HL-60 (cell line): Measurements from ENCODE around the gene SLC35E3.

Source experiments
- GABPA ChIP-seq: IDR thresholded peaks from 2 replicates; pipeline ENCODE4 v1.6.1; 2012; ENCODE audit warnings: low read depth
- POLR2AphosphoS5 ChIP-seq: IDR thresholded peaks from 2 replicates; pipeline ENCODE4 v1.6.1; 2012; ENCODE audit warnings: low read depth
- SPI1 ChIP-seq: IDR thresholded peaks from 2 replicates; pipeline ENCODE4 v1.6.1; 2012; ENCODE audit warnings: low read depth, mild to moderate bottlenecking, borderline replicate concordance
- TF ChIP-seq, protein P1 (sequence below): IDR thresholded peaks from one replicate; pipeline ENCODE4 v1.5.1; 2011; ENCODE audit warnings: low read length, control low read depth, inconsistent platforms; ENCODE audit not compliant: insufficient read depth
- TF ChIP-seq, protein P2 (sequence below): IDR thresholded peaks from 2 replicates; pipeline ENCODE4 v1.6.1; 2012; ENCODE audit warnings: low read depth; ENCODE audit not compliant: insufficient replicate concordance

DNA sequence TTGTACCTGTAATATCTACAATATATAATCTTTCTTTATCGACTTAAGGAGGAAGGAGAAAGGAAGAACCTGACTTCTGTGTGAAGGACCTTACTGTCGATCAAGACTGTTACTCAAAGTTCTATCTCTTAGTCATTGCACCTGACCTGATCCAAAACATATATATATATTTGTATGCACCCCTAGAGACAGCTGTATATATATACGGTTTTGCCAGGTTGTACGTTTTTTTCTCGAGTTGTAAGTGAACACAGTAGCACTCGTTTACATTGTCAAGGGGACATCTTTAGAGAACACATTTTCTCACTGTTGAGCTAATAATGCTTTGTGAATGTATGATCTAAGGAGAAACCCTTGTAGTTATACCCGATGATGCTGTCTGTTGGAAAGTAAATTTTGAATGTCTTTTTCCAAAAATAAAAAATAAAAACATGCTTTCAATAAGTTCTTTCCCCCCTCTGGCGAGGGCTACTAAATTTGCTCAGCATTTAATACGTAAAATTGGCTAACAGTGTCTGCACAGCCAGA, 536 bp upstream of the SLC35E3 start:
- no peak for TF ChIP-seq GABPA
- TF ChIP-seq, protein P1, sequence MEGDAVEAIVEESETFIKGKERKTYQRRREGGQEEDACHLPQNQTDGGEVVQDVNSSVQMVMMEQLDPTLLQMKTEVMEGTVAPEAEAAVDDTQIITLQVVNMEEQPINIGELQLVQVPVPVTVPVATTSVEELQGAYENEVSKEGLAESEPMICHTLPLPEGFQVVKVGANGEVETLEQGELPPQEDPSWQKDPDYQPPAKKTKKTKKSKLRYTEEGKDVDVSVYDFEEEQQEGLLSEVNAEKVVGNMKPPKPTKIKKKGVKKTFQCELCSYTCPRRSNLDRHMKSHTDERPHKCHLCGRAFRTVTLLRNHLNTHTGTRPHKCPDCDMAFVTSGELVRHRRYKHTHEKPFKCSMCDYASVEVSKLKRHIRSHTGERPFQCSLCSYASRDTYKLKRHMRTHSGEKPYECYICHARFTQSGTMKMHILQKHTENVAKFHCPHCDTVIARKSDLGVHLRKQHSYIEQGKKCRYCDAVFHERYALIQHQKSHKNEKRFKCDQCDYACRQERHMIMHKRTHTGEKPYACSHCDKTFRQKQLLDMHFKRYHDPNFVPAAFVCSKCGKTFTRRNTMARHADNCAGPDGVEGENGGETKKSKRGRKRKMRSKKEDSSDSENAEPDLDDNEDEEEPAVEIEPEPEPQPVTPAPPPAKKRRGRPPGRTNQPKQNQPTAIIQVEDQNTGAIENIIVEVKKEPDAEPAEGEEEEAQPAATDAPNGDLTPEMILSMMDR, result no peak
- no peak for TF ChIP-seq POLR2AphosphoS5
- TF ChIP-seq, protein P2, sequence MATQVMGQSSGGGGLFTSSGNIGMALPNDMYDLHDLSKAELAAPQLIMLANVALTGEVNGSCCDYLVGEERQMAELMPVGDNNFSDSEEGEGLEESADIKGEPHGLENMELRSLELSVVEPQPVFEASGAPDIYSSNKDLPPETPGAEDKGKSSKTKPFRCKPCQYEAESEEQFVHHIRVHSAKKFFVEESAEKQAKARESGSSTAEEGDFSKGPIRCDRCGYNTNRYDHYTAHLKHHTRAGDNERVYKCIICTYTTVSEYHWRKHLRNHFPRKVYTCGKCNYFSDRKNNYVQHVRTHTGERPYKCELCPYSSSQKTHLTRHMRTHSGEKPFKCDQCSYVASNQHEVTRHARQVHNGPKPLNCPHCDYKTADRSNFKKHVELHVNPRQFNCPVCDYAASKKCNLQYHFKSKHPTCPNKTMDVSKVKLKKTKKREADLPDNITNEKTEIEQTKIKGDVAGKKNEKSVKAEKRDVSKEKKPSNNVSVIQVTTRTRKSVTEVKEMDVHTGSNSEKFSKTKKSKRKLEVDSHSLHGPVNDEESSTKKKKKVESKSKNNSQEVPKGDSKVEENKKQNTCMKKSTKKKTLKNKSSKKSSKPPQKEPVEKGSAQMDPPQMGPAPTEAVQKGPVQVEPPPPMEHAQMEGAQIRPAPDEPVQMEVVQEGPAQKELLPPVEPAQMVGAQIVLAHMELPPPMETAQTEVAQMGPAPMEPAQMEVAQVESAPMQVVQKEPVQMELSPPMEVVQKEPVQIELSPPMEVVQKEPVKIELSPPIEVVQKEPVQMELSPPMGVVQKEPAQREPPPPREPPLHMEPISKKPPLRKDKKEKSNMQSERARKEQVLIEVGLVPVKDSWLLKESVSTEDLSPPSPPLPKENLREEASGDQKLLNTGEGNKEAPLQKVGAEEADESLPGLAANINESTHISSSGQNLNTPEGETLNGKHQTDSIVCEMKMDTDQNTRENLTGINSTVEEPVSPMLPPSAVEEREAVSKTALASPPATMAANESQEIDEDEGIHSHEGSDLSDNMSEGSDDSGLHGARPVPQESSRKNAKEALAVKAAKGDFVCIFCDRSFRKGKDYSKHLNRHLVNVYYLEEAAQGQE, result no peak
- TF ChIP-seq SPI1, result no peak
